Trophoblast cell (in vitro differentiated cells and primary cell): ENCODE results near the gene PLSCR3.

Experiments used
- DNase-seq, 2 donors: peaks; one replicate each; pipeline ENCODE4 v3.0.0-alpha.2; 2016
- H2AFZ ChIP-seq: 2 replicates; pipeline ENCODE4 v1.6.1; 2013; ENCODE audit warnings: low read length, moderate library complexity, mild to moderate bottlenecking; ENCODE audit not compliant: insufficient read depth, poor library complexity
- H2AK5ac ChIP-seq: 2 replicates; pipeline ENCODE4 v1.6.1; 2013; ENCODE audit warnings: mild to moderate bottlenecking, low read length
- H2BK120ac ChIP-seq: 2 replicates; pipeline ENCODE4 v1.6.1; 2013; ENCODE audit warnings: low read length, mild to moderate bottlenecking, moderate library complexity; ENCODE audit not compliant: insufficient read depth, poor library complexity
- H2BK12ac ChIP-seq: 2 replicates; pipeline ENCODE4 v1.6.1; 2013; ENCODE audit warnings: mild to moderate bottlenecking, low read length, moderate library complexity
- H2BK5ac ChIP-seq: 2 replicates; pipeline ENCODE4 v1.6.1; 2013; ENCODE audit warnings: low read length, low read depth, moderate library complexity, mild to moderate bottlenecking; ENCODE audit not compliant: poor library complexity
- H3K14ac ChIP-seq: 2 replicates; pipeline ENCODE4 v1.6.1; 2013; ENCODE audit warnings: mild to moderate bottlenecking, low read length
- H3K18ac ChIP-seq: 2 replicates; pipeline ENCODE4 v1.6.1; 2013; ENCODE audit warnings: mild to moderate bottlenecking, low read length
- H3K23ac ChIP-seq: 2 replicates; pipeline ENCODE4 v1.6.1; 2013; ENCODE audit warnings: low read length
- H3K27ac ChIP-seq: 2 replicates; pipeline ENCODE4 v1.5.1; 2013; ENCODE audit warnings: low read depth, mild to moderate bottlenecking, inconsistent platforms, low read length, moderate library complexity
- H3K27me3 ChIP-seq: 2 replicates; pipeline ENCODE4 v1.6.1; 2013; ENCODE audit warnings: inconsistent platforms, mild to moderate bottlenecking, low read length, moderate library complexity; ENCODE audit not compliant: insufficient read depth
- H3K36me3 ChIP-seq, 2 experiments: 1 replicate in 1 of 2; 2 replicates in 1 of 2; pipeline ENCODE4 v1.6.1; 2013; ENCODE audit warnings: low read length in 2 of 2, mild to moderate bottlenecking in 2 of 2, moderate library complexity in 1 of 2; ENCODE audit not compliant: insufficient read depth in 2 of 2, control insufficient read depth in 1 of 2
- H3K4ac ChIP-seq: 2 replicates; pipeline ENCODE4 v1.6.1; 2013; ENCODE audit warnings: low read depth, mild to moderate bottlenecking, low read length, moderate library complexity
- H3K4me1 ChIP-seq, 2 experiments: 1 replicate in 1 of 2; 2 replicates in 1 of 2; pipeline ENCODE4 v1.6.1; 2013; ENCODE audit warnings: low read length in 2 of 2, mild to moderate bottlenecking in 2 of 2, moderate library complexity in 1 of 2; ENCODE audit not compliant: insufficient read depth in 2 of 2, control insufficient read depth in 1 of 2
- H3K4me2 ChIP-seq: 2 replicates; pipeline ENCODE4 v1.6.1; 2013; ENCODE audit warnings: inconsistent platforms, mild to moderate bottlenecking, low read length, moderate library complexity
- H3K4me3 ChIP-seq: 2 replicates; pipeline ENCODE4 v1.5.1; 2013; ENCODE audit warnings: mild to moderate bottlenecking, low read depth, low read length, inconsistent platforms
- H3K79me1 ChIP-seq: one replicate; pipeline ENCODE4 v1.6.1; 2013; ENCODE audit warnings: low read length
- H3K79me2 ChIP-seq: 2 replicates; pipeline ENCODE4 v1.6.1; 2013; ENCODE audit warnings: low read length, mild to moderate bottlenecking; ENCODE audit not compliant: control insufficient read depth, insufficient read depth, poor library complexity
- H3K9ac ChIP-seq: 2 replicates; pipeline ENCODE4 v1.6.1; 2013; ENCODE audit warnings: mild to moderate bottlenecking, low read length
- H3K9me3 ChIP-seq: 2 replicates; pipeline ENCODE4 v1.6.1; 2013; ENCODE audit warnings: low read depth, mild to moderate bottlenecking, control low read depth, inconsistent platforms, low read length; ENCODE audit not compliant: insufficient read depth
- H4K12ac ChIP-seq: 2 replicates; pipeline ENCODE4 v1.6.1; 2013; ENCODE audit warnings: low read depth, mild to moderate bottlenecking, low read length, moderate library complexity
- H4K8ac ChIP-seq: 2 replicates; pipeline ENCODE4 v1.6.1; 2013; ENCODE audit warnings: low read depth, mild to moderate bottlenecking, low read length, moderate library complexity
- H4K91ac ChIP-seq: one replicate; pipeline ENCODE4 v1.6.1; 2013; ENCODE audit warnings: low read depth, mild to moderate bottlenecking, low read length, moderate library complexity
- WGBS: extraction: QIAGEN DNeasy Blood & Tissue Kit; methylation state at CpG from one replicate; pipeline ENCODE4 v1.1.7; 2013; ENCODE audit warnings: missing lambda C conversion rate; ENCODE audit not compliant: insufficient read length, insufficient coverage; ENCODE audit errors: extremely low coverage; 5-methylcytosine and 5-hydroxymethylcytosine counted together

The PLSCR3 gene

GRCh38 chr17:7432296-7432695 lies 38.0 kb upstream of the PLSCR3 start:
- Histone ChIP-seq H2BK5ac (no peak overlapping the region), H3K4me3 (no peak overlapping the region), H3K18ac (no peak overlapping the region), H3K14ac (no peak overlapping the region), H4K8ac (no peak overlapping the region), H3K9me3 (peaks cover 5% of the 10 kb centered on the region), H3K36me3 (no peaks in the 10 kb centered on the region), H3K4me2 (no peak overlapping the region), H4K12ac (no peak overlapping the region), H3K23ac (no peak overlapping the region), H3K79me2 (peaks cover 2% of the 10 kb centered on the region), H3K4me1 (peaks cover 8 to 10% of the 10 kb centered on the region in 2 experiments), H3K27me3 (no peaks in the 10 kb centered on the region), H4K91ac (no peak overlapping the region), H3K4ac (no peak overlapping the region), H2BK120ac (no peak overlapping the region), H3K9ac (no peak overlapping the region), H2AFZ (no peak overlapping the region), H2AK5ac (no peak overlapping the region), H3K27ac (no peak overlapping the region), H3K79me1 (peaks cover 12% of the 10 kb centered on the region), H2BK12ac (no peak overlapping the region)
- DNase-seq: no peak
- no CpG with 5 or more reads among the region's 11 CpGs for WGBS

DNA sequence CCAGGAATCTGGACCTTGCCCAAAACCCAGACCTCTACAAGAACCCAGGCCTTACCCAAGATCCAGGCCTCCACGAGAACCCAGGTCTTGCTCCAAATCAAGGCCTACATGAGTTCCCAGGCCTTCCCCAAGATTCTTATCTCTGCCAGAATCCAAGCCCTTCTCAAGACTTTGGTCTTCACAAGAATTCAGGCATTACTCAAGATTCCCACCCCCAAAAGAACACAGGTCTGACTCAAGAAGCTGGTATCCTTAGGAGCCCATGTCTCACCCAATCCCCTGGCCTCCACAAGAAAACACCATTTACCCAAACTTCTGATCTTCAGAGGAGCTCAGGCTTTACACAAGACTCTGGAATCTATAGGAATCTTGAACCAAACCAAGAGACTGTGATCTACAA lies 36.9 kb upstream of the PLSCR3 start:
- no peak overlapping the region for H2BK120ac ChIP-seq
- H2BK5ac ChIP-seq: no peak overlapping the region
- H3K23ac ChIP-seq: no peak overlapping the region
- no peak overlapping the region for H3K18ac ChIP-seq
- no peak overlapping the region for H4K91ac ChIP-seq
- DNase-seq: no peak
- H4K8ac ChIP-seq: no peak overlapping the region
- H3K27me3 ChIP-seq: no peaks in the 10 kb centered on the region
- no peak overlapping the region for H3K4me2 ChIP-seq
- H3K4me3 ChIP-seq: no peak overlapping the region
- no peak overlapping the region for H3K27ac ChIP-seq
- H3K9ac ChIP-seq: no peak overlapping the region
- WGBS: no CpG with 5 or more reads among the region's 1 CpG
- H4K12ac ChIP-seq: no peak overlapping the region
- H2AFZ ChIP-seq: no peak overlapping the region
- no peak overlapping the region for H3K14ac ChIP-seq
- peaks cover 2% of the 10 kb centered on the region in 2 experiments for H3K4me1 ChIP-seq
- peaks cover 3% of the 10 kb centered on the region for H3K9me3 ChIP-seq
- peaks cover 6% of the 10 kb centered on the region for H3K79me1 ChIP-seq
- no peak overlapping the region for H2BK12ac ChIP-seq
- H3K36me3 ChIP-seq: no peaks in the 10 kb centered on the region
- H2AK5ac ChIP-seq: no peak overlapping the region
- no peak overlapping the region for H3K4ac ChIP-seq
- peaks cover 2% of the 10 kb centered on the region for H3K79me2 ChIP-seq

- no peaks in the 10 kb centered on the region for H3K4me1 ChIP-seq
- no peak overlapping the region for H3K14ac ChIP-seq
- no peaks in the 10 kb centered on the region for H3K79me1 ChIP-seq
Measured at GRCh38 chr17:7429722-7430121, 35.4 kb upstream of the PLSCR3 start.

GRCh38 chr17:7428557-7428956 lies 34.2 kb upstream of the PLSCR3 start, which contains the start of gene SPEM3:
Gene SPEM3, plus strand, starts transcription at chr17:7428857. Its CDS starts 46 bp downstream, at chr17:7428903.
- WGBS: no CpG with 5 or more reads among the region's 5 CpGs
- H4K8ac ChIP-seq: no peak within 1 kb of the TSS

More at GRCh38 chr17:7429722-7430121, 35.4 kb upstream of the PLSCR3 start:
- H3K9me3 ChIP-seq: peaks cover 7% of the 10 kb centered on the region
- H3K9ac ChIP-seq: no peak overlapping the region
- H3K36me3 ChIP-seq: no peaks in the 10 kb centered on the region
- no peak overlapping the region for H2AFZ ChIP-seq
- no peak overlapping the region for H3K4ac ChIP-seq
- H3K18ac ChIP-seq: no peak overlapping the region
- H4K12ac ChIP-seq: no peak overlapping the region
- no peak overlapping the region for H3K27ac ChIP-seq
- no peak overlapping the region for H3K23ac ChIP-seq
- DNase-seq: no peak
- no peak overlapping the region for H2BK12ac ChIP-seq
- no peaks in the 10 kb centered on the region for H3K27me3 ChIP-seq
- H2BK5ac ChIP-seq: no peak overlapping the region
- no peak overlapping the region for H4K8ac ChIP-seq
- no peak overlapping the region for H4K91ac ChIP-seq
- no peak overlapping the region for H3K4me3 ChIP-seq
- no peak overlapping the region for H2AK5ac ChIP-seq
- H3K4me2 ChIP-seq: no peak overlapping the region
- H3K79me2 ChIP-seq: no peaks in the 10 kb centered on the region
- no CpG with 5 or more reads among the region's 10 CpGs for WGBS
- no peak overlapping the region for H2BK120ac ChIP-seq

More at GRCh38 chr17:7428557-7428956, 34.2 kb upstream of the PLSCR3 start, which contains the start of gene SPEM3:
- H3K27ac ChIP-seq: no peak within 1 kb of the TSS
- no peaks in the 10 kb centered on the region for H3K79me1 ChIP-seq
- no peak within 1 kb of the TSS for H3K4me3 ChIP-seq
- no peaks in the 10 kb centered on the region for H3K36me3 ChIP-seq
- H3K4me1 ChIP-seq: no peaks in the 10 kb centered on the region
- no peak within 1 kb of the TSS for H2BK12ac ChIP-seq
- peaks cover 7% of the 10 kb centered on the region for H3K9me3 ChIP-seq
- no peak within 1 kb of the TSS for H2BK5ac ChIP-seq
- no peak within 1 kb of the TSS for H3K4me2 ChIP-seq
- no peaks in the 10 kb centered on the region for H3K79me2 ChIP-seq
- no peak within 1 kb of the TSS for H4K91ac ChIP-seq
- H3K23ac ChIP-seq: no peak within 1 kb of the TSS
- H3K4ac ChIP-seq: no peak within 1 kb of the TSS
- no peak within 1 kb of the TSS for H2AFZ ChIP-seq
- H3K9ac ChIP-seq: no peak within 1 kb of the TSS
- no peak within 1 kb of the TSS for H4K12ac ChIP-seq
- H3K18ac ChIP-seq: no peak within 1 kb of the TSS
- no peaks in the 10 kb centered on the region for H3K27me3 ChIP-seq
- H3K14ac ChIP-seq: no peak within 1 kb of the TSS
- H2AK5ac ChIP-seq: no peak within 1 kb of the TSS
- no peak within 1 kb of the TSS for H2BK120ac ChIP-seq
- no peak for DNase-seq
